IPS-18c (cell line): Measurements from ENCODE around the gene BMP8B.
"Not testable (repeated sequence)": the region's sequence is repeated elsewhere in the genome, so short reads cannot be mapped to it uniquely, and the experiment has no call there.

Source experiments
- H3K4me3 ChIP-seq: 2 replicates; pipeline ENCODE4 v1.7.0; 2013; ENCODE audit warnings: low read depth, mild to moderate bottlenecking, low read length, moderate library complexity; ENCODE audit not compliant: insufficient read depth
- H3K9me3 ChIP-seq: one replicate; pipeline ENCODE4 v1.6.1; 2013; ENCODE audit warnings: mild to moderate bottlenecking, low read length, moderate library complexity; ENCODE audit not compliant: control insufficient read depth, insufficient read depth

Gene BMP8B

GRCh38 chr1:39818482-39818881 is 29.8 kb upstream of the BMP8B start:
- no peak overlapping the region for H3K4me3 ChIP-seq

GRCh38 chr1:39817091-39817932 is 28.6 kb upstream of the BMP8B start:
- not testable (repeated sequence) for H3K4me3 ChIP-seq, H3K9me3 ChIP-seq

More at GRCh38 chr1:39818482-39818881, 29.8 kb upstream of the BMP8B start:
- no peaks in the 10 kb centered on the region for H3K9me3 ChIP-seq

DNA sequence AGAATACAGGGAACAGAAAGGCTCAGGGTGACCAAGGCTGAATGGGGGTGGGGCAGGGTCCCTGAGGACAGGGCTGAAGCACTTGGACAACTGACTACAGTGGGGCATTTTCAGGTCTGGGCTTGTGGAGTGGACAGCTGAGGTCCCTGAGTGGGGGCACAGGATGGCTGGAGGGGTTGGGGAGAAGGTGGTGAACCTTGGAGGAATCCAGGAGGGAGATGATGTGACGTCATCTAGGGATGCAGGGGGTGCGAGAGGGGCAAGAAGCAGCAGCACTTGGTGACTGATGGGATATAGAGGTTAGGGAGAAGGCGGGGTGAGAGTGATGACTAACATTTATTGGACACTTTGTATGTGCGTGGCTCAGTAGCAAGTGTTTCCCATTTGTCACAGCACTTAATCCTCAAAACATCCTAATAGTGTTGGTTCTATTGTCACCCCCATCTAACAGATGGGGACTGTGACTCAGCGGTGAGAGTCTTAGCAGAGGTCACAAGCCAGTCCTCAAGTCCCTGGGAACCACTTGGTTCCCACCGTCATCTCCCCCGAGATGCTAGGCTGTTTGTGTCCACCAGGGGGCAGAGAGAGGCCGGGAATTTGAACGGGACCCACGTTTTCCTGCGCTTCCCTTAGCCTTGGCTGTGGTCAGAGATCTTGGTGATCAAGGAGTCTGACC is 27.9 kb upstream of the BMP8B start:
- Histone ChIP-seq H3K4me3 (no peak overlapping the region), H3K9me3 (no peaks in the 10 kb centered on the region)

DNA sequence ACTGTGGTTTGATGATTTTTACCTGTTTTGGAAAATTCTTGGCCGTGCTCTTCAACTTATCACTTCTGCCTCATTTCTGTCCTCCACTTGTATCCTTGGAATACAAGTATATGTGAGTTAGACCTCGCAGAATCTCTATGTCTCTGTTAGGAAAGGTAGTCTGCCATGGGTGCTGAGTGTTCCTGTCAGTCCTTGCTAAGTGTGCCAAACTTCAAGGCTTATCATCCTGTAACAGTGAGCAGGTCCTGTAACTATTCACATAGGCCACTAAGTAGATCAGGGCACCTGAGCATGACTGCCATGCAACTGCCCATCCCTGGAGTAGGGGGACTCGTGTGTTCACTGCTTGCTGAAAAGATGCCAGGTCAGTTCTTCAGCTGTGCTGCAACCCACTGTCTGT is 24.2 kb upstream of the BMP8B start:
- Histone ChIP-seq H3K4me3 (no peak overlapping the region), H3K9me3 (peaks cover 3% of the 10 kb centered on the region)

DNA sequence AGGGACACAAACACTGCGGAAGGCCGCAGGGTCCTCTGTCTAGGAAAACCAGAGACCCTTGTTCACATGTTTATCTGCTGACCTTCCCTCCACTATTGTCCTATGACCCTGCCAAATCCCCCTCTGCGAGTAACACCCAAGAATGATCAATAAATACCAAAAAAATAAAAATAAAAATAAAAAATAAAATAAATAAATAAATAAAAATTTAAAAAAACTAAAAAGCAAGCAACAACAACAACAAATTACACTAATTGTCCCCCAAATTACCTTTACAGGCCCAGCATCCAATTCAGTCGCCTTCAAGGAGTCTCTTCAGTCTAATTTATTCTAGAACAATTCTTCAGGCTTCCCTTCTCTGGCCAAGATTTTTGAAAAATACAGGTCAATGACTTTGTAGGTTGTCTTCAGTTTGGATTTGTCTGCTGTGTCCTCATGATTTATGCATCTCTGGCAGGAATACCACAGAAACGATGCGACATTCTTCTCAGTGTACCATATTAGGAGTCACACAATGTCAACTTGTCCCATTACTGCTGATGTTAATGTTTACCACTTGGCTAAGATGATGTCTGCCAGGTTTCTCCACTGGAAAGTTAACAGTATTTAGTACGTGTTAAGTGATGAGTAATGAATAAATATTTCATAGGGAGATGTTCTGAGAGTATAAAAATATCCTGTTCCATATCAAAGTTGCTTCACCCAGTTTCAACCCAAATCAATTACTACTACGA is 20.3 kb upstream of the BMP8B start:
- peaks cover 3% of the 10 kb centered on the region for H3K9me3 ChIP-seq

DNA sequence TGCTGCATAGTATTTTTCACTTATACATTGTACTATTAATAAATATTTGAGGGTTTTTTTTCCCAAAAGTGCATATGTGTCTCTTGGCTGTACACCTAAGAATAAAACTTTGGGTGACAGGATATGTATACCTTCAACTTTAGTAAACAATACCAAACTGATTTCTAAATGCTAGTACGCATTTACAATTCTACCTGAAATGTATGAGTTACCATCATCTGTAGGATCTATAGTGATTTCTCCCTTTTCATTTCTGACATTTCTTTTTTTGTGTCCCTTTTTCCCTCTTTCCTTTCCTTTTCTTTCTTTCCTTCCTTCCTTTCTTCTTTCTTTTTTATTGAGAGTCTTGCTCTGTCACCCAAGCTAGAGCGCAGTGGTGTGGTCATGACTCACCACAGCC is 16.7 kb upstream of the BMP8B start:
- no peaks in the 10 kb centered on the region for H3K9me3 ChIP-seq
- H3K4me3 ChIP-seq: no peak overlapping the region

More for the DNA sequence above, 20.3 kb upstream of the BMP8B start:
- no peak overlapping the region for H3K4me3 ChIP-seq

- H3K4me3 ChIP-seq: no peak overlapping the region
- no peaks in the 10 kb centered on the region for H3K9me3 ChIP-seq
Observed at GRCh38 chr1:39802496-39803260, 14.0 kb upstream of the BMP8B start.

DNA sequence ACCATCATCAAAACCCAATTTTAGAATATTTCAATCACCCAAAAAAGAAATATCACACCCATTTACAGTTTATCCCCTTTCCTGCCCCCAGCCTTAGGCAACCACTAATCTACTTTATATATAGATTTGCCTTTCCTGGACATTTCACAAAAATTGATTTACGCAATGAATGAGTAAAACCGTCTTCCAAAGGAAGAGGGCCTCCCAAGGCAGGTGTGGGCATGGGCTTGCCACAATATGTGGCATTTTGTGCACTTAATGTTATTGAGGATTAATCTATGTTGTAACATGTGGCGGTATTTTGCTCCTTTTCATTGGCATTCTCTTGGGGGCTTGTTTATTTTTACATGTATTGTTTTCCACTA is 11.8 kb upstream of the BMP8B start:
- Histone ChIP-seq H3K9me3 (no peaks in the 10 kb centered on the region), H3K4me3 (no peak overlapping the region)

- H3K9me3 ChIP-seq: no peaks in the 10 kb centered on the region
- no peak overlapping the region for H3K4me3 ChIP-seq
Observed at GRCh38 chr1:39799770-39800470, 11.3 kb upstream of the BMP8B start.

DNA sequence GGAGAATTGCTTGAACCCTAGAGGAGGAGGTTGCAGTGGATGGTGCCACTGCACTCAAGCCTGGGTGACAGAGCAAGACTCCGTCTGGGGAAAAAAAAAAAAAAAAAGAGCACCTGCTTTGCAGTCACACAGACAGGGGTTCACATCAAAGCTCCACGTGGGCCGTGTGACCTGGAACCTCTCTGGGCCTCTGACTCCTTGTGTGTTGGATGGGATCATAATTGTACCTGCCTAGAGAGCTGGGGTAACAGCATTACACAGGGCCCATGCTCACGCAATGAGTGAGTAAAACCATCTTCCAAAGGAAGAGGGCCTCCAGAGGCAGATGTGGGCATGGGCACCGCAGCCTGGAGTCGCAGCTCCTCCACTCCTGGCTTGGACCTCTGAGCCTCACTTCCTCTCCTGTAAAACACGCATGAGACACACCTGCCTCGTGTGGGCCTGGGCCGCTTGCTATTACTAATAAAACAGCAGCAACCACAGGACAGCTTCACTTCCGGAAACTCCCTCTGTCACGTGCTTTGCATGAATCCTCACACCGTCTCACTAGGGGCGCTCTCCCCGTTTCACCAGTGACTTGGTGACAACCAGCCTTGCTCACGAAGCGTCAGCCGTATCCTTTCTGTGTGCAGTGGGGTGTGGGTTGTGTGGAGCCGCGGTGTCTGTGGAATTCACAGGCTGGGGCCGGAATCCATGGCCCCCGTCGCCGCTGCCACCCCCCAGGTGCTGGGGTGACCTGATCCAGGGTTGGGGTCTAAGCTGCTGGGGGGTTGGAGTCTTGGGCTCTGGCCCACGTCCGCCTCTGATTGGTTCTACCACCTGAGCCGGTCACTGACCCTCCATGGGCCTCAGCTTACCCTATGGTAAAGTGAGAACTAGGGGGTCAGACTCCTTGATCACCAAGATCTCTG is 10.4 kb upstream of the BMP8B start:
- not testable (repeated sequence) for H3K4me3 ChIP-seq, H3K9me3 ChIP-seq

DNA sequence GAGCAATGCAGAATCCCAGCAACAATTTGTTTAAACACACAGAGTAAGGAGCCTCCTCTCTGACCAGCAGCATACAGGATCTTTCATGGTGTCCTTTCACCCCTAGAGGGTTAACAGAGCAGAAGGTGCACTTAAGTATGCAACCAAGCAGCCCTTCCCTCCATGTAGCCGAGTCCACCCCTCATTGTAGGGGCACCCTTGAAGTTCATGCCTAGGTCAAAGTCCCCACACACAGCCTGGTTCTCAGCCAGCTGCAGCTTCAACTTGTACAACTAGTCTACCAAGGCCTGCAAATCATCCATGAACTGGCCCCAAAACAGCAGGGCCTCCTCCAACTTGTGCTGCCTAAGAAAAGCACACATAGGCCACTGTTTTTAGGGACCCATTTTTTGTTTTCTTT is 7.0 kb upstream of the BMP8B start:
- H3K4me3 ChIP-seq: no peak overlapping the region
- no peaks in the 10 kb centered on the region for H3K9me3 ChIP-seq

- Histone ChIP-seq H3K9me3 (no peaks in the 10 kb centered on the region), H3K4me3 (no peak overlapping the region)
Observed at GRCh38 chr1:39791838-39792237, 3.2 kb upstream of the BMP8B start.

DNA sequence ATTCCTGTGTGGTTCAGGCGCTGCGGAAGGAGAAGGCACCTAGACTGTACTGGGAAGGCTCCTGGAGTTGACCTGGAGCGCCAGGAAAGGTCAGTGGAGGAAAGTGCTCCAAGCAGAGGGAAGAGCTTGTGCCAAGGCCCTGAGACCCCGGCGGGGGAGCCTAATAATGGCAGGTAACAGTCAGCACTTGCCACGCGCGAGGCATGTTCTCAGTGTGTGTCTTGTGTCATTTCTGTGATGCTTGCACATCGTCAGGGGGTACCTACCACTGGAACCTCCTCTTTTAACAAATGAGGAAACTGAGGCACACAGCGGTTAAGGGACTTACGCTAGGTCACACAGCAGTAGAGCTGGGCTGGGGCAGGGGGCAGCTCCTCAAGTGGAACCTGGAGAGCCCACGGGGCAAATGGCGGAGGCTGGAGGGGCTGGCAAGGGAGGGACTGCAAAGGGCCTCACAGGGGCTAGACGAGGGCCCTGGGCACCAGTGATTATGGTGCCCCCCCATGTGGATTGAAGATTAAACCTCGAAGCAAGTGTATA is 976 bp upstream of the BMP8B start:
- no peaks in the 10 kb centered on the region for H3K9me3 ChIP-seq
- peak overlapping the region; percentile 49; the same call in 1 of the 2 replicates for H3K4me3 ChIP-seq

- no peaks in the 10 kb centered on the region for H3K9me3 ChIP-seq
- no peak overlapping the region; the same call in 1 of the 2 replicates for H3K4me3 ChIP-seq
Observed at GRCh38 chr1:39788426-39788757, 273 bp downstream of the BMP8B start.

- not testable (repeated sequence) for H3K4me3 ChIP-seq, H3K9me3 ChIP-seq
Observed at GRCh38 chr1:39787964-39788363, 701 bp downstream of the BMP8B start.

GRCh38 chr1:39787468-39787867 is 1.2 kb downstream of the BMP8B start:
- no peak overlapping the region for H3K4me3 ChIP-seq

More at GRCh38 chr1:39787468-39787867, 1.2 kb downstream of the BMP8B start:
- H3K9me3 ChIP-seq: no peaks in the 10 kb centered on the region
